Measurements from ENCODE around the gene MRPL28. TPM values are rescaled to one million over a fixed set of nuclear protein-coding genes. Genes with fewer than 3 reads are reported as not detected.

MRPL28 gene
- polyA plus RNA-seq, 1 of the 3 experiments (the other 2 are of a cell fraction), result 320 TPM

GRCh38 chr16:351804-352520 lies 18.4 kb downstream of the MRPL28 start (continued):
- peak; percentile 57 for TF ChIP-seq MAX (IDR thresholded peaks at IDR 0.05; ENCODE audit: low read depth)
- no peak for TF ChIP-seq PBX3 (IDR thresholded peaks at IDR 0.05)
- no peak for TF ChIP-seq RCOR1 (IDR thresholded peaks at IDR 0.05; ENCODE audit: low read length)
- peak; percentile 43 for TF ChIP-seq MXI1 (IDR thresholded peaks at IDR 0.05; ENCODE audit: low read depth, low read length)

- no peak for TF ChIP-seq FOXM1 (IDR thresholded peaks at IDR 0.05; ENCODE audit: low read depth)
- TF ChIP-seq FOSL2 (IDR thresholded peaks at IDR 0.05; ENCODE audit: borderline replicate concordance, low read depth), result no peak
- TF ChIP-seq EP300 (IDR thresholded peaks at IDR 0.05; ENCODE audit: borderline replicate concordance in 1 of 2, low read depth in 1 of 2, low read length in 1 of 2), result no peak
- TF ChIP-seq TAF1 (IDR thresholded peaks at IDR 0.05; ENCODE audit: borderline replicate concordance, low read depth, low read length), result no peak
- no peak for TF ChIP-seq EZH2phosphoT487 (IDR thresholded peaks at IDR 0.05; ENCODE audit: borderline replicate concordance, low read depth)
- TF ChIP-seq IRF3 (IDR thresholded peaks at IDR 0.05; ENCODE audit: low read depth, low read length), result no peak
- TF ChIP-seq TCF12 (IDR thresholded peaks at IDR 0.05), result no peak
- TF ChIP-seq CTCF (IDR thresholded peaks at IDR 0.05), result no peak
- TF ChIP-seq RFX5 (IDR thresholded peaks at IDR 0.05; ENCODE audit: low read length), result no peak
- TF ChIP-seq REST (IDR thresholded peaks at IDR 0.05; ENCODE audit: low read depth, low read length), result no peak
- TF ChIP-seq SIN3A (IDR thresholded peaks at IDR 0.05; ENCODE audit: borderline replicate concordance, low read depth, low read length), result no peak
- TF ChIP-seq RCOR1 (IDR thresholded peaks at IDR 0.05; ENCODE audit: low read length), result no peak
- TF ChIP-seq ELF1 (IDR thresholded peaks at IDR 0.05), result no peak
- TF ChIP-seq JUND (IDR thresholded peaks at IDR 0.05), result no peak
- TF ChIP-seq MXI1 (IDR thresholded peaks at IDR 0.05; ENCODE audit: low read depth, low read length), result no peak
- peaks cover 57% of the 10 kb centered on the region for H4K20me1 ChIP-seq (ENCODE audit: insufficient read depth)
- H3K9me3 ChIP-seq, result no peaks in the 10 kb centered on the region
- H3K27me3 ChIP-seq (ENCODE audit: insufficient read depth), result no peaks in the 10 kb centered on the region
- WGBS (ENCODE audit: low lambda C conversion rate), result 88% methylated on average over 8 of the region's 8 CpGs
- peaks cover 62% of the 10 kb centered on the region for H3K79me2 ChIP-seq (ENCODE audit: insufficient read depth)
- CTCF ChIA-PET, result interaction anchor here (1.0 to 4.4 kb wide), 5 partner anchors 12 to 245 kb away, joined by 4 to 22 read pairs (median 5); partner anchors contain the start of gene FAM234A
- H3K27ac ChIP-seq (ENCODE audit: low read depth in 2 of 2, low read length in 1 of 2), result no peak overlapping the region
- H3F3A ChIP-seq (replicated peaks; ENCODE audit: insufficient read depth), result no peaks in the 10 kb centered on the region
- POLR2A ChIA-PET, result no interaction called here
- H2AFZ ChIP-seq (ENCODE audit: low read depth), result no peak overlapping the region
- peaks cover 4 to 9% of the 10 kb centered on the region in 2 experiments; a peak in 2 of 4 replicates for H3K4me1 ChIP-seq (ENCODE audit: control insufficient read depth in 1 of 2, insufficient read depth in 2 of 2, low read depth in 1 of 2, low read length in 1 of 2)
- H3K4me2 ChIP-seq, result no peak overlapping the region
- H3K9me2 ChIP-seq, result no peaks in the 10 kb centered on the region
- DNase-seq, result no peak
- H3K36me3 ChIP-seq (replicated peaks in 1 of 2; ENCODE audit: control insufficient read depth in 1 of 2, insufficient read depth in 2 of 2, low read length in 1 of 2), result peaks cover 15 to 19% of the 10 kb centered on the region in 2 experiments
- H3K4me3 ChIP-seq (ENCODE audit: low read depth in 2 of 2, low read length in 1 of 2), result no peak overlapping the region
- H3K9ac ChIP-seq, result no peak overlapping the region
These were observed 20.1 kb downstream of the MRPL28 start for GRCh38 chr16:350203-350602.

All from SK-N-SH (cell line).